Measurements from ENCODE around the gene ZMYND8. TPM values are rescaled to one million over a fixed set of nuclear protein-coding genes. Genes with fewer than 3 reads are reported as not detected.

Gene ZMYND8
- total RNA-seq, 3 donors from 2014 or later = 62.1 to 64.9 (median 62.1) TPM

GRCh38 chr20:47305667-47306066 is 50.8 kb downstream of the ZMYND8 start:
- peaks cover 13% of the 10 kb centered on the region for H3K4me1 ChIP-seq (ENCODE audit: low read depth)
- no peaks in the 10 kb centered on the region for H3K9me3 ChIP-seq
- no peak for DNase-seq
- intact Hi-C loops (cut with DNase I, micrococcal nuclease) = no loop called here
- TF ChIP-seq CTCF (IDR thresholded peaks at IDR 0.05) = no peak
- no peak for ATAC-seq
- no peak overlapping the region for H3K4me3 ChIP-seq
- H3K36me3 ChIP-seq (ENCODE audit: low read depth) = no peaks in the 10 kb centered on the region

GRCh38 chr20:47304287-47304686 is 52.2 kb downstream of the ZMYND8 start:
- no peak for TF ChIP-seq CTCF (IDR thresholded peaks at IDR 0.05)
- no peak overlapping the region for H3K4me3 ChIP-seq
- DNase-seq = peak in 1 of 3 donors; percentile 44
- ATAC-seq = peak; percentile 97
- intact Hi-C loops (cut with DNase I, micrococcal nuclease) = no loop called here
- no peaks in the 10 kb centered on the region for H3K9me3 ChIP-seq
- no peaks in the 10 kb centered on the region for H3K36me3 ChIP-seq (ENCODE audit: low read depth)
- peaks cover 13% of the 10 kb centered on the region for H3K4me1 ChIP-seq (ENCODE audit: low read depth)

- intact Hi-C loops (cut with DNase I, micrococcal nuclease) = no loop called here
- H3K4me3 ChIP-seq = no peak overlapping the region
- TF ChIP-seq CTCF (IDR thresholded peaks at IDR 0.05) = no peak
- H3K36me3 ChIP-seq (ENCODE audit: low read depth) = no peaks in the 10 kb centered on the region
- H3K9me3 ChIP-seq = no peaks in the 10 kb centered on the region
- peaks cover 13% of the 10 kb centered on the region for H3K4me1 ChIP-seq (ENCODE audit: low read depth)
- no peak for ATAC-seq
- DNase-seq = no peak
These were observed 52.8 kb downstream of the ZMYND8 start for GRCh38 chr20:47303736-47304135.

DNA sequence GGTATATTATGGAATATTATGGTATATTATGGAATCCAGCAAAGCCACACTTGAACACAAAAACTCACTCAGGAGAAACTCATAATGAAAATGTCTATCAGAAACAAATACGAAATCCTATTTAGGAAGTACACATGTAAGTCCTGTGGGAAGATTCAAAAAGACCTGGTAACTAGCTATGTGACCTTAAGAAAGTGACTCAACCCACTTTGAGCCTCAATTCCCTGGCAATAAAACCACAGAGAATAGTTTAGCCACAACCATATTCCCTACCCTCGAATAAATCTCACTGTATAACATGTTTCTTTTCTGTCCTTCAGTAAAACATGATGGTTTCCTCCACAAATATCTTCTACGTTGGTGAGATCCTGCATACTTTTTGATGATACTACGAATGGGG is 56.4 kb downstream of the ZMYND8 start:
- ATAC-seq = no peak
- H3K36me3 ChIP-seq (ENCODE audit: low read depth) = no peaks in the 10 kb centered on the region

GRCh38 chr20:47298624-47299023 is 57.9 kb downstream of the ZMYND8 start:
- no peaks in the 10 kb centered on the region for H3K36me3 ChIP-seq (ENCODE audit: low read depth)
- intact Hi-C loops (cut with DNase I, micrococcal nuclease) = no loop called here
- H3K4me1 ChIP-seq (ENCODE audit: low read depth) = peaks cover 1% of the 10 kb centered on the region

More for the DNA sequence above, 56.4 kb downstream of the ZMYND8 start:
- Histone ChIP-seq H3K4me3 (no peak overlapping the region), H3K4me1 (ENCODE audit: low read depth) (peaks cover 13% of the 10 kb centered on the region), H3K9me3 (no peaks in the 10 kb centered on the region)
- intact Hi-C loops (cut with DNase I, micrococcal nuclease) = no loop called here
- no peak for DNase-seq
- no peak for TF ChIP-seq CTCF (IDR thresholded peaks at IDR 0.05)

More at GRCh38 chr20:47298624-47299023, 57.9 kb downstream of the ZMYND8 start:
- Histone ChIP-seq H3K4me3 (no peak overlapping the region), H3K9me3 (no peaks in the 10 kb centered on the region)
- DNase-seq (no peak), ATAC-seq (no peak)
- TF ChIP-seq CTCF (IDR thresholded peaks at IDR 0.05) = no peak
